GM12874 (cell line): ENCODE measurements around the gene PPP1R12C.
A peak's percentile ranks its signal among the peaks of the same experiment; 100 is the strongest.

Experiments
- TF ChIP-seq, protein P1 (sequence below): IDR thresholded peaks from 2 replicates; pipeline ENCODE4 v1.5.1; 2011; ENCODE audit warnings: low read depth, mild to moderate bottlenecking, control low read depth, low read length, moderate library complexity; ENCODE audit not compliant: insufficient read depth

PPP1R12C gene

DNA sequence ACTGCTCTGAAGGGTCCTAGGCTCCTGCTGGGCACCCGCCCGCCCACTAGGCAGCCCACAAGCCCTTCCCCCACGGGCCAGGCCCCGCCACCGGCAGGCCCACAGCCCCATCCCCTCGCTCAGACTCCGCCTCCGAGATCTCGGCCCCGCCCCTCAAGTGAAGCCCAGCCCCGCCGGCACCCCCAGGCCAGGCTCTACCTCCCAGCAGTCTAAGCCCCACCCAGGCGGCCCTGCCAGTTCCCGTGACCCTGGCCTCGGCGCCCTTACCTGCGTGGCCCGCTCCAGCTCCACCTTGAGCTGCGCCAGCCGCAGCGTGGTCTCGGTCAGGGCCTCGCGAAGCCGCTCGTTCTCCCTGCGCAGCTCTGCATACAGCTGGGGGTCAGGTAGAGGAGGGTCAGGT, 25.5 kb downstream of the PPP1R12C start:
- TF ChIP-seq, protein P1, sequence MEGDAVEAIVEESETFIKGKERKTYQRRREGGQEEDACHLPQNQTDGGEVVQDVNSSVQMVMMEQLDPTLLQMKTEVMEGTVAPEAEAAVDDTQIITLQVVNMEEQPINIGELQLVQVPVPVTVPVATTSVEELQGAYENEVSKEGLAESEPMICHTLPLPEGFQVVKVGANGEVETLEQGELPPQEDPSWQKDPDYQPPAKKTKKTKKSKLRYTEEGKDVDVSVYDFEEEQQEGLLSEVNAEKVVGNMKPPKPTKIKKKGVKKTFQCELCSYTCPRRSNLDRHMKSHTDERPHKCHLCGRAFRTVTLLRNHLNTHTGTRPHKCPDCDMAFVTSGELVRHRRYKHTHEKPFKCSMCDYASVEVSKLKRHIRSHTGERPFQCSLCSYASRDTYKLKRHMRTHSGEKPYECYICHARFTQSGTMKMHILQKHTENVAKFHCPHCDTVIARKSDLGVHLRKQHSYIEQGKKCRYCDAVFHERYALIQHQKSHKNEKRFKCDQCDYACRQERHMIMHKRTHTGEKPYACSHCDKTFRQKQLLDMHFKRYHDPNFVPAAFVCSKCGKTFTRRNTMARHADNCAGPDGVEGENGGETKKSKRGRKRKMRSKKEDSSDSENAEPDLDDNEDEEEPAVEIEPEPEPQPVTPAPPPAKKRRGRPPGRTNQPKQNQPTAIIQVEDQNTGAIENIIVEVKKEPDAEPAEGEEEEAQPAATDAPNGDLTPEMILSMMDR = no peak

DNA sequence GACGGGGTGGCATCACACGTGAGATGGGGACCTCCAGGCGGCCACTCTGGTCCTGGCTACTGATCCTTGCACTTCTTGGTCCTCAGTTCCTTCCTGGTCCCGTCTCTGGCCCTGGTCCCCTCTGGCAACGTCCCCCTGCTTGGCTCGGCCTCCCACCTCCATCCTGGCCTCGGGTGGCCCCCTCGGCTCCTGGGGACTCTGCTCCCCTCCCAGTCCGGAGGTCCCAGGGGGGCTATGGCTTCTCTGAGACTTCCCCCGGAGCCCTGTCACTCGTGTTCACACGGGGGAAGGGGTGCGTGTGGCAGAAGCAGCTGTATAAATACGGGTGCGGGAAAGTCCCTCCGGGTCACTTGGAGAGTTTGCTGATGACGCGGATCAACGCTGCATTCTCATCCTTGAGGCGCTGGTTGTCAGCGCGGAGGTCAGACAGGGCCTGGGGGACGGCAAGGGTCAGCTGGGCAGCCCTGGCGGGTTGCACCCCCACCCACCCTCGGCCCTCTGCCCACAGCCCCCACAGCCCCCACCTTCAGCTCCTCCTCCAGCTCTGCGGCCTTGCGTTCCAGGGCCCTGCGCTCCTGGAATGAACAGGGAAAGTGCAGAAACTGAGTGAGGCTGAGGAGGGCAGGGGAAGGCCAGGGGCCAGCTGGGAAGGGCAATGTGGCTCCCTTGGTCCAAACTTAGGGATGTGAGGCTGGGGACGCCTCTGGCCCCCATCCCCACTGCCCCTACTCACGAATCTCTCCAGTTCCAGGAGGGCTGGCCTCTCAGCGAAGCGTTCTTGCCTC, 26.1 kb downstream of the PPP1R12C start:
- TF ChIP-seq, protein P1 = no peak

DNA sequence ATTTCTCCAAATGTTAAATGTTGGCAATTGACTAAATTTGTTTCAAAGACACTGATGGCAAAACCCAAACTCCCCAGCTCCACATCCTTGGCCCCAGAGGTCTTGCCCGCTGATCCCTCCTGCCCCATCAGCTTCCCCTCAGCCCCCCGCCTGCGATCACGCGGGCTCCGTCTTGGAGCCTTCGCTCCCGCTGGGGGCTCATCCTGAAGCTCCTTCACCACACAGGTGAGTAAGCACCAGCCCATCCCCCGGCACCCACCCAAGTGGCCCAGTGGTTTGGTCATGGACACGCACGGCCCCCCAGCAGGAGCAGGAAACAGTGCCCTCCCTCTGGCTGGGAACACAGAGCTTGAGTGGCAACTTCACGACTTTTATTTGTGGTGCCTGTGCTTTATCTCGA, 26.9 kb downstream of the PPP1R12C start:
- TF ChIP-seq, protein P1 = no peak

DNA sequence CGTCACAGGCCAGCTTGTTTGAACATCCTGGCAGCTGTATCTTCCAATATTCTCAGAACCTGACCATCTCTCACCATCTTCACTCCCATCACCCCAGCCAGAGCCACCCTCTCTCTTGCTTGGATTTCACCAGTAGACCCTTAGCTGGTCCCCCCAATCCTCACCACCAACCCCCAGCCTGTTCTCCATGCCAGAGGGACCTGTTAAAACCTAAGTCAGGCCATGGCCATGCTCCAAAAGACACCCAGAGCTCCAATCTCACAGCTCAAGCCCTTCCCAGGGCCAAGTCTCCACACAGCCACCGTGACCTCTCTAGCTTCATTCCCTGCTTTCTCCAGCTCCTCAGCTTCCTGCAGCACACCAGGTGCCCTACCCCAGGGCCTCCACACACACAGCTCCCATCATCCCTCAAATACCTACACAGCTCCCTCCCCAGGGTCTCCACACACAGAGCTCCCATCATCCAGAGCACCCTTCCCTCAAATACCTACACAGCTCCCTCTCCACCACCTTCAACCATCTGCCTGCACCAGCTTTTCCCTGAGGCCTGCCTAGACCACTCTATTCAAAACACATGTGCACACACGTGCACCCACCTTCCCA, 28.0 kb downstream of the PPP1R12C start:
- TF ChIP-seq, protein P1 = no peak

DNA sequence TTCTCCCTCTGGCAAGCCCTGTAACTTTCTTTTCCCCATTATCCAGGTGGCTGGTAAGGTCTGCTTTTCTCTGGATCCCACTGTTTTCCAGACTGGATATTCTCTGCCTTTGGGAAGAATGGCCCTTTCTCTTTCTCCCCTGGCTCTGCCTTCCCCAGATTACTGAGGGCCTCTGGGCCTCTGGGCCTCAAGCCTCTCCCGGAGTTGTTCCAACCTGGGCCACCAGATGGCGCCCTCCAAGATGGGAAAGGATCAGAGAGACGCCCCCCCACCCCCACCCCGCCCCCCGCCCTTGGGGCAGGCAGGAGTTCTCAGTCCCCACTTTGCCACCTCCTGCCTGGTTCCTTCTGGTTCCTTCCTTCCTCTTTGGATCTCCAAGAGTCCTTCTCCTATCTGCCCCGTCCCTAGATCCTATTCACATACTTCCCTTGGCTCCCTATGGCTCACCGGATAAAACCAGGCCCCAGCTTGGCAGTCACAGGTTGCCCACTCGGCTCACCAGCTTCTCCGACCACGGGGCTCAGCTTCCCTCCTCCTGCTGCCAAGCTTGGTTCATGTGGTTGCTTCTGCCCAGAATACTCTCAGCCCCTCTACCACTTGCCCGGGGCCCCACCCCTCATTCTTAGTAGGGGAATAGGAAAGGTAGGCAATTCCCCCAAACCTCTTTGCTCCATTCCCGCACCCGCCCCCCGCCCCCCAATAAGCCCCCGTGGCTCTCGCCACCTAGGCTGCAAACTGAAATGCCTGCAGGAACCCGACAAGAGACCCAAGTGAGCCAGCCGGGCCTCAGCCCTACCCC, 28.7 kb downstream of the PPP1R12C start:
- TF ChIP-seq, protein P1 = peak; percentile 66

DNA sequence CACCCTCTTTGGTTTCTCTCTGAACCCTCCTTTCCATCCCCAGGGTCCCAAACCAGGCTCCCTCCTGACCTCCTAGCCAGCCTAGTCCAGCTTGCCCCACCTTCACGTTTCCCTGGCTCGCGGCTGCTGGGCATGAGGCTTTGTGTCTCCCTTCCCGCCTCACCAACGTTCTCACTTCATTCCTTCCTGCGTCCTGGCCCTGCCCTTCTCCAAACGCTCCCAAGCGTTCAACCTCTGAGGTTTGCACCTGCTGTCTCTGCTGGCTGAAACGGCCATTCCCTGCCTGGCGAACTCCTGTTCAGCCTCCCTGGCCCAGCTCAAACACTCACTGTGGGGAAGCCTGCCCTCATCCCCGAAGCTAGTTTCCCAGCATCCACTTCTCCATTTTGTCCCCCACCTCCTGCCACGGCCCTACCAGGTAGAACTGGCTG, 29.4 kb downstream of the PPP1R12C start:
- TF ChIP-seq, protein P1 = no peak

DNA sequence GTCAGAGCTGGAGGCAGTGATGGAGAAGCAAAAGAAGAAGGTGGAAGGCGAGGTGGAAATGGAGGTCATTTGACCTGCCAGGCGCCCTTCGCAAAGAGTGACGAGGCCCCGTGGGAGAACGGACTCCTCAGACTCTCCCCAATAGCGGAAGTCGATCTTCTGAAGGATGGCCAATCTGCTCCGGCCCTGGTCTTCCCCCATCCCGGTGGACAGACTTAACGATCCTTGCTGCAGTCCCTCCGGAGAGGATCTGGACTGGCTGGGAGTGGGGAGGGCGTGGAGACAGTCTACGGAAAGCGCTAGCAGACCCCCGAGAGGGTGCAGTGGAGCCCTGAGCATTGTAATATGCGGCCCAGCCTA, 29.9 kb downstream of the PPP1R12C start:
- TF ChIP-seq, protein P1 = no peak
